A172 (cell line): Measurements from ENCODE around the gene KLC4. TPM values are rescaled to one million over a fixed set of nuclear protein-coding genes. Genes with fewer than 3 reads are reported as not detected.
A peak's percentile ranks its signal among the peaks of the same experiment; 100 is the strongest.
"Not testable (repeated sequence)": the region's sequence is repeated elsewhere in the genome, so short reads cannot be mapped to it uniquely, and the experiment has no call there.

Experiments
- DNase-seq: peaks from one replicate; pipeline ENCODE4 v3.0.0-alpha.2; 2015; ENCODE audit warnings: low spot score
- total RNA-seq: library from RNA; depleted of rRNA; stranded (reverse); fragments of >200 nt; shearing (Covaris generic); gene quantifications from 2 replicates; pipeline ENCODE4 v1.2.3, GENCODE V29; 2014

The KLC4 gene
- total RNA-seq, 1 experiment from 2014 or later: 17.0 TPM

GRCh38 chr6:43092635-43093034 lies 33.2 kb downstream of the KLC4 start:
- DNase-seq: no peak

DNA sequence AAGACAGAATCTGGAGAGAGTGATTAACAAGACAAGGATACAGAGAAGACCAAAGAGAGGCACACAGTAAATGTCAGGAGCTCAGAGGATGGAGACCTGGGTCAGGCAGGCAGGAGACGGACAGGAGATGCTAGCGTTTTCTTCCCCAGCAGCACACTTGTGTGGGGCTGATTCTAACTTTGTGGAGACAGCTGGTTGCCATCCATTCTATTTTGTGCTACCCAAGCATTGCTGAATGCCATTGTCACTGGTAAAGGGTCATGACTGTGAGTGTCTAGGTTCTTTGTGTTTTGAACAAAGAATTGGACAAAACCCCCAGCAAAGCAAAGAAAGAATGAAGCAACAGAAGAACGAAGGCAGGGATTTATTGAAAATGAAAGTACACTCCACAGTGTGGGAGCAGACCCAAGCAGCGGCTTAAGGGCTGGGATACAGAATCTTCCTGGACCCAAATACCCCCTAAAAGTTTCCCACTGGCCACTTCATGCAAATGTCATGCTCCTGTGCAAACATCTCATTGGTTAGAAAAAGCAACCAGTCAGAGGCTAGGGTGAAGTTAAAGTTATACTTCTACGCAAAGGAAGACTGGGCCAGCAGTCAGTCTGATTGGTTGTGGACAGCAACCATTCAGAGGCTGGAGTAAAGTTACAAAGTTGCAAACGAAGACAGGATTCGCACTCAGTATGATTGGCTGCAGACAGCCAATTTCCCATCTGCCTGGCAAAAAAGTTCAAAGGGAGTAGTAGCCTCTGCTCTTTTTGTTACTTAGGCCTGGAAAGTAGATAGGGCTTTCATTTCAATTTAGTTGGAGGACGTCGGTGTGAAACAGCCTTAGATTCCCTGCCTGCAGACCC lies 34.2 kb downstream of the KLC4 start:
- peak; percentile 78 for DNase-seq

DNA sequence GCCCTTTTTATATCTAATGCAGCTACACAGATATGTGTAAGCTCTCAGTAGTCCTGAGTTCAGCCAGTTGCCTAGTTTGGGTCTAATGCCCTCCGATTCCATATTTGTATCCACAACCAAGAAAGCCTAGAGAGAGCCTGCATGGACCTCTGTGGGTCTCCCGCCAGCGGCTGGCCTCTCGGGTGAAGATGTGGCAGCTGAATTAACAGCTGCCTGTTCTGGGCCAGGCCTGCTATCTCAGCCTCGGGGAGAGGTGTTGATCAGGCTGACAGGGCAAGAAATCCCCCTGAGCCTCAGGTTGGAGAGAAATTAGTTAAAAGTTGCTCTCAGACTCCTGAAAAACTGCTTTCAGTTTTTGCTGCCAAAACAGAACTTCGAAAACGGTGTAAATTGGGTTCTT lies 36.5 kb downstream of the KLC4 start:
- no peak for DNase-seq

DNA sequence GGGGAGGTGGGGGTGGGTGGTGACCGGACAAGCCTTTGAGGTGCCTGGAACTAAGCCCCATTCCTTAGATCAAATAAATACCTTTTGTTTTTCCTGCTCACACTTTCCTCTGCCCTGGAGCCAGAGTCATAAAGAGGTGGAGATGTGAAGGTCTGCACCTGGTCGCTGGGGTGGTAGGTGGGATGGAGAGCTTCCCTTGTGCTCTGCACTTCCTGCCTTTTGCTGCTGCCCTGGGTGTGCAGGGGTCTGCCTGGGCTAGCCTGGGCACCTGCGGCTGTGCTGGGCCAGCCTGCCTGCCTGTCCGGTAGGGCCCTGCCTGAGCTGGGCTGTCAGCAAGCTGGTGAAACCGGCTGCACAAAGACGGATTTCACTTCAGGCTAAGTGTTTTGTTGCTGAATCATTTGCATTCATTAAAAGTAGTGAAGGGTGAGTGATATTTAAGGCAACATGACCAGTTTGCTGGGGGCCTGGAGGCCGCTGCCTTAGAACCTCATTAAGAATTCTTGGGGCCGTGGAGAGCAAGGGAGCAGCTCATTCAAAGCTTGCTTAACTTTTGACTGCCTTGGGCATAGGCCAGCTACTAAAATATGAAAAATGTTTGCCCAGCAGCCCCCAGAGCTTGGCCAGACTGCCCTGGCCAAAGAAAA lies 37.1 kb downstream of the KLC4 start:
- peak; percentile 55 for DNase-seq

- no peak for DNase-seq
Observed at GRCh38 chr6:43097098-43097489, 37.7 kb downstream of the KLC4 start.

- DNase-seq: no peak
Observed at GRCh38 chr6:43097502-43097901, 38.1 kb downstream of the KLC4 start.

GRCh38 chr6:43101497-43101896 lies 42.1 kb downstream of the KLC4 start:
- no peak for DNase-seq

GRCh38 chr6:43103253-43103876 lies 43.9 kb downstream of the KLC4 start:
- DNase-seq: no peak

DNA sequence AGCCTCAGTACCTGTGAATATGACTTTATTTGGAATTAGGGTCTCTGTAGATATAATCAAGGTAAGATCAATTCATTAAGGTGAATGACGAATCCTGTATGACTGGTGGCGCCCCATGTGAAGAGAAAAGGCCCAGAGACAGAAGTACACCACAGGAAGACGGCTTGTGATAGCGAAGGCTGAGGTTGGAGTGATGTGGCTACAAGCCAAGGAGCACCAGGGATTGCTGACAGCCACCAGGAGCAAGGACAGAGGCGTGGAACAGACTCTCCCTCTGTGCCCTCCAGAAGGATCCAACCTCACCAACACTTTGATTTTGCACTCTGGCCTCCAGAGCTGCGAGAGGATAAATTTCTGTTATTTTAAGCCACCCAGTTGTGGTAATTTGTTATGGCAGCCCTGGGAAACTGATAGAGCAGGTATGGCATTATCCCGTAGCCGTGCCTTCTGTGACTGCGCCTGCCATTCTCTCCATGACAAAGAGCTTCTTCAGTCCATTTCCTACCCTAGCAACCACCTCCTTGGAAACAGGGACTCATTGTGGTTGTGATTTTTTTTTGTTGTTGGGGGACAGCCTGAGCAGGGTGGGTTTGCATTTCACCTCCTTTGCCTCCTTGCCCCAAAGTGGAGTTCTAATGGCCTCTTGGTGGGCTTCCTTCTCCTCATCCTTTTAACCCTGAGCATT lies 46.2 kb downstream of the KLC4 start:
- no peak for DNase-seq

GRCh38 chr6:43107344-43108062 lies 48.1 kb downstream of the KLC4 start:
- DNase-seq: no peak

DNA sequence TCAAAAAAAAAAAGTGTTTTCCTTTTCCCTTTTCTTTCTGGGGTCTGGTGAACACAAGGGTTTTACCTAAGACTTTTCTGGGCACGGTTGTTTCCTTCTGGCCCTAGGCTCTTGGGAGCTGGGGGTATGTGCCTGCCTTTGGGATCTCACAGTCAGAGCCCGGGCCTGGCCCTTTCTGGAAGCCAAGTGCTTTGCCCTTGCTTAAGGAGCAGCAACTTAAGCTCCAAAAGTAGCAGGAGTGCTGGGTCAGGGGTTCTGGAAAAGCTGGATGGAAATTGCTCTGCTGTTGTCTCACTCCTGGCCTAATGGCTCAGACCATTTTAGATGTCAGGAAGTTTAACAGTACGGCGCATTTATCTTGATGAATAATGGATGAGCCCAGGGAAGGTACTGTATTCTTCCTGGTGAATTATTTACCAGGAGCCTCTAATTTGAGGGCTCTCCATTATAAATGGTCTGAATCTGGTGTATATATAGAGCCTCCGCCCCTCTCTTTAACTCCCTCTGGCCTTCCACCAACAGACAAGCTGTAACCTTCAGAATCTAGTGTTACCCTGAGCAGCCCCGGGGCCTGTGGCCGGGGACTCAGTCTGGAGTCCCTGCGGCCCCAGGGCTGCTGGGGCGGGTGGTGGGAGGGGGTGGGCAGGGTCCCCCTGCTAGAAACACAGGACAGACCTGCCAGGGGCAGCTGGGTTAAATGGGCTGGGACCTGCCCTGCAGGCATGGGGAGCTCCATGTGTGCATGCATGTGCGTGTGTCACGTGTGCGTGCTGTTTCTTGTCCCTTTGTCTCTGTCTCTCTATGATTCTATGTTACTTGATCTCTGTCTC lies 54.2 kb downstream of the KLC4 start:
- no peak for DNase-seq

GRCh38 chr6:43115365-43115764 lies 55.9 kb downstream of the KLC4 start:
- no peak for DNase-seq

GRCh38 chr6:43117466-43117865 lies 58.0 kb downstream of the KLC4 start:
- not testable (repeated sequence) for DNase-seq

DNA sequence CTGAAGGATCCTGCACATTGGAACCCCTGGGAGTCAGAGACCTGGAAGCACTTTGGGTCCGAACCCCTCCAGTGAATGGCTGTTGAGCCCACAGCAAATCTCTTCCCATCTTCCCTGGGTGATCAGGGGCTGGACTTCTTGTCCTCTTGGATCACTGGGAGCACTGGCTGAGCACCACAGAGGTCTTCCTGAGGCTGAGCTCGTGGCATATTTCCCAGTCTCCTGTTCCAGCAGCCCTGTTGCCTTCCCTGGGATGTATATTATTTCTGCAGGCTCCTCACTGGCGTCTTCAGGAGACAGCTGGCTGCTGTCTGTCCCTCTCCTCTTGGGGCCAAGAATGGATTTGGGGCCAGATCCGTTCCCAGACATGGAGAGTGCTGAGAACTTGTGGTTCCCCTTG lies 60.1 kb downstream of the KLC4 start:
- DNase-seq: no peak

DNA sequence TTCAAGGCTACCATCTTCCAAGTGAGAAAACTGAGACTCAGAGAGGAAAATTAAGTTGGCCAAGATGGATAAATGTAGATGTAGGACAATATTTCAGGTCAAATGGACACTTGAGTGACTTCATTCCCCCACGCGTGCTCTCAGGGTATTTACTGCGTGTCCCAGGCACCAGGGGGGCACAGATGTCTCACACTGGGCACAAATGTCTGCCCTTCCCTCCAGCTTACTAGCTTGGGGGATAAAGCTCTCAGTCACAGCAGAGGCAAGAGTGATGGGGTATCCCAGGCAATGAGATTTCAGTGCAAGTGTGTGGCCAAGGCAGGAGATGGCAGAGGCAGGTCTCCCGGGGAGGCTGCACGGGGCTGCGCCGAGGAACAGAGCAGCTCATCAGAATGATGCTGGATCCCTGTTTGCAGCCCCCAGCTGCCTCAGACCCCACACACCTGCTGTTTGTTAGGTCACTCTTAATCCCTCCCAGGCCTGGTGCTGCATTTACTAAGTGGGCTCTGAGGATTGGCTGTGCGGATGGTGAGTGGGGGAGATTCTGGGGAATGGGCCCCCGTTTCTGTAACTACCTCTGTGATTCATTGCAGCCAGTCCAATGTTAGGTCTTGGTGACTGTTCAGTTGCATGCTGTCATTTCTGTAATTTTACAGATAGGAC lies 60.8 kb downstream of the KLC4 start:
- DNase-seq: no peak

- DNase-seq: peak; percentile 91
Observed at GRCh38 chr6:43120944-43121913, 61.8 kb downstream of the KLC4 start.

GRCh38 chr6:43122146-43122545 lies 62.7 kb downstream of the KLC4 start:
- DNase-seq: no peak

DNA sequence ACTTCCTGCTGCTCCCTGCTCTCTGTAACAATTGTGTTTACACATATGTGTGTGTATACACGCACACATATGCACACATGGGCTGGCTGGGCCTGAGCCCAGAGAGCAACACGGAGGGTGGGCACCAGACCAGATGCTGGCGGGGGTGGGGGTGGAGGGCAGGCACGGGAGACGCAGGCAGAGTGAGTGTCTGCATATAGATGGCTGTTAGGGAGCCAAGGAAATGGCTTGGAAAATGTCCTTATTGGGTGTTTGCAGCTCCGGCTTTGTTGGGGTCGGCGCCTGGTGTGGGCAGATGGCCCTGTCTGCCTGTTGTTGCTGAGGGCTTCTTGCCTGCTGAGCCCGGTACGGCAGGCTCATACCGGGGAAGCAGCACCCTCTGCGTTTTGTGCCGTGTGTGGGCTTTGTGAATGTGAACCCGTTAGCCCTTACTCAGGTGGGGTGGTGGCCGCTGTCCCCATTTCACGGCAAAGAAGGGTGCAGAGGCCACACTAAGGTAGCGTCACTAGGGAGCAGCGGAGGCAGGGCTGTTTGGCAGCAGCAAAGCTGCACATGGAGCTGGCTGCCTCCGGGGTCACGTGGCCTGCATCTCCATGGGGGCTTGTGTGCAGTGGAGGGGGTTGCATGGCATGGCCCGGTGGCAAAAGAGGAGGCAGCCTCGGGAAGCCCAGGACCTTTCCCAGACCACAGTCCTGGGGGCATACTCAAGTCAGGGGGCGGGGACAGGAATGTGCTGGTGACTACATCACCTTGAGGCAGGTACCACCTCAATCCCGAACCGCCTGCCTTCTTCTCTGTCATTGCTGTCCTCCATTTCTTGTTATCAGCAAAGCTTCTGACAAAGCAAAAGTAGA lies 64.3 kb downstream of the KLC4 start:
- no peak for DNase-seq
